Fibroblast of lung (primary cell): ENCODE measurements around the gene HUNK. TPM values are rescaled to one million over a fixed set of nuclear protein-coding genes. Genes with fewer than 3 reads are reported as not detected.

ENCODE experiments used
- DNase-seq, 2 donors: peaks; one replicate each; pipeline versions ENCODE4 v3.0.0 to v3.0.0-alpha.2; 2010; ENCODE audit warnings: low read depth in 2 of 2
- H2AFZ ChIP-seq: 2 replicates; pipeline ENCODE4 v1.5.1; 2012; ENCODE audit warnings: low read length, control low read depth, inconsistent platforms
- H3K27ac ChIP-seq: 2 replicates; pipeline ENCODE4 v1.5.1; 2011; ENCODE audit warnings: low read length, control low read depth; ENCODE audit not compliant: insufficient read depth
- H3K27me3 ChIP-seq: 2 replicates; pipeline ENCODE4 v1.5.1; 2011; ENCODE audit warnings: mild to moderate bottlenecking, low read length; ENCODE audit not compliant: control insufficient read depth, insufficient read depth
- H3K36me3 ChIP-seq: 2 replicates; pipeline ENCODE4 v1.5.1; 2011; ENCODE audit warnings: low read length; ENCODE audit not compliant: control insufficient read depth, insufficient read depth
- H3K4me1 ChIP-seq: 2 replicates; pipeline ENCODE4 v1.5.1; 2011; ENCODE audit warnings: low read length; ENCODE audit not compliant: control insufficient read depth, insufficient read depth; ENCODE audit errors: extremely low read depth
- H3K4me2 ChIP-seq: 2 replicates; pipeline ENCODE4 v1.5.1; 2011; ENCODE audit warnings: low read length, control low read depth; ENCODE audit not compliant: insufficient read depth; ENCODE audit errors: extremely low read depth
- H3K4me3 ChIP-seq, 4 experiments: fragments of 200-600 bp in 1 of 4; sonication (generic) in 1 of 4; replicated peaks in 1 of 4; 2 replicates each; pipeline ENCODE4 v1.5.1; 2011 to 2016; ENCODE audit warnings: low read length in 4 of 4, low read depth in 3 of 4, mild to moderate bottlenecking in 3 of 4, control low read depth in 2 of 4, inconsistent platforms in 1 of 4, mixed read lengths in 1 of 4; ENCODE audit not compliant: insufficient read depth in 1 of 4; ENCODE audit errors: control extremely low read depth in 1 of 4
- H3K79me2 ChIP-seq: 2 replicates; pipeline ENCODE4 v1.5.1; 2012; ENCODE audit warnings: mild to moderate bottlenecking, low read length, inconsistent platforms; ENCODE audit not compliant: control insufficient read depth, insufficient read depth
- H3K9ac ChIP-seq: 2 replicates; pipeline ENCODE4 v1.5.1; 2011; ENCODE audit warnings: mild to moderate bottlenecking, low read length, control low read depth; ENCODE audit not compliant: insufficient read depth
- H3K9me3 ChIP-seq: 2 replicates; pipeline ENCODE4 v1.5.1; 2012; ENCODE audit warnings: low read depth, low read length; ENCODE audit not compliant: control insufficient read depth, insufficient read depth
- H4K20me1 ChIP-seq: 2 replicates; pipeline ENCODE4 v1.5.1; 2011; ENCODE audit warnings: low read length; ENCODE audit not compliant: control insufficient read depth, insufficient read depth; ENCODE audit errors: extremely low read depth
- EZH2 ChIP-seq: IDR thresholded peaks from 2 replicates; pipeline ENCODE4 v1.5.1; 2012; ENCODE audit warnings: low read length, control low read depth, mild to moderate bottlenecking; ENCODE audit errors: missing control alignments
- polyA plus RNA-seq, 2 donors: library from polyadenylated mRNA; depleted of rRNA in 1 of 2; stranded (reverse) in 1 of 2; unstranded in 1 of 2; fragments of >200 nt; gene quantifications; 2 replicates each; pipeline ENCODE4 v1.2.1, GENCODE V29; 2011 to 2012; ENCODE audit warnings: missing spikeins in 1 of 2
- total RNA-seq: library from RNA; depleted of rRNA; stranded (reverse); fragments of >200 nt; gene quantifications from 2 replicates; pipeline ENCODE4 v1.2.1, GENCODE V29; 2014
- TF ChIP-seq, protein P1 (sequence below), 2 donors: IDR thresholded peaks in 1 of 2; conservative IDR thresholded peaks in 1 of 2; 1 replicate in 1 of 2; 2 replicates in 1 of 2; pipeline ENCODE4 v1.5.1; 2011 to 2012; ENCODE audit warnings: low read length in 2 of 2, control low read depth in 1 of 2, inconsistent platforms in 1 of 2, low read depth in 1 of 2, mild to moderate bottlenecking in 1 of 2

HUNK gene
- total and polyA plus RNA-seq, 2 donors (not counting 1 experiment from before 2014, with no cell fraction given), result 0.09 to 0.33 TPM

- no peaks in the 10 kb centered on the region for H3K4me1 ChIP-seq
These were observed 100.7 kb downstream of the HUNK start for GRCh38 chr21:31973402-31973944.

DNA sequence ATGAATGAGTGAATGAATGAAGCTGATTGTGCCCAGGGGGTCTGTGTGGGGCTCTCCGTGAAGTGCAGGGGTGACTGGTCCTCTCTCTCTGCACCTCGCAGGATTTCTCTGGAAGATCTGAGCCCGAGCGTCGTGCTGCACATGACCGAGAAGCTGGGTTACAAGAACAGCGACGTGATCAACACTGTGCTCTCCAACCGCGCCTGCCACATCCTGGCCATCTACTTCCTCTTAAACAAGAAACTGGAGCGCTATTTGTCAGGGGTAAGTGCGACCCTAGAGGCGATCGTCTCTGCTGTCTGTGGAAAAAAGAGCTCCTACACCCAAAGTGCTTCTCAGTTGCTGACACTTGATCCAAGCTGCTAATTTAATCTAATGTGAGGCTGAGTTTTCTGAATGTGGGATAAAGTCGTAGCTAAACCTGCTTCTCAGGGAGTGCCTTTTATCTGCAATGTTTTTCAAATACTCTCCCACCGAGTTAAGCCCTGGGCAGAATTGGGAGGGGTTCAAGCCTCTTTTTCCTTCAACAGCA, 101.7 kb downstream of the HUNK start:
- Histone ChIP-seq H3K4me1 (no peaks in the 10 kb centered on the region), H3K4me2 (no peak overlapping the region), H3K9ac (no peak overlapping the region), H4K20me1 (no peaks in the 10 kb centered on the region), H2AFZ (no peak overlapping the region), H3K4me3 (no peak overlapping the region), H3K36me3 (no peaks in the 10 kb centered on the region), H3K79me2 (no peaks in the 10 kb centered on the region), H3K27ac (no peak overlapping the region), H3K27me3 (no peaks in the 10 kb centered on the region), H3K9me3 (no peaks in the 10 kb centered on the region)
- DNase-seq, result no peak
- TF ChIP-seq, protein P1, sequence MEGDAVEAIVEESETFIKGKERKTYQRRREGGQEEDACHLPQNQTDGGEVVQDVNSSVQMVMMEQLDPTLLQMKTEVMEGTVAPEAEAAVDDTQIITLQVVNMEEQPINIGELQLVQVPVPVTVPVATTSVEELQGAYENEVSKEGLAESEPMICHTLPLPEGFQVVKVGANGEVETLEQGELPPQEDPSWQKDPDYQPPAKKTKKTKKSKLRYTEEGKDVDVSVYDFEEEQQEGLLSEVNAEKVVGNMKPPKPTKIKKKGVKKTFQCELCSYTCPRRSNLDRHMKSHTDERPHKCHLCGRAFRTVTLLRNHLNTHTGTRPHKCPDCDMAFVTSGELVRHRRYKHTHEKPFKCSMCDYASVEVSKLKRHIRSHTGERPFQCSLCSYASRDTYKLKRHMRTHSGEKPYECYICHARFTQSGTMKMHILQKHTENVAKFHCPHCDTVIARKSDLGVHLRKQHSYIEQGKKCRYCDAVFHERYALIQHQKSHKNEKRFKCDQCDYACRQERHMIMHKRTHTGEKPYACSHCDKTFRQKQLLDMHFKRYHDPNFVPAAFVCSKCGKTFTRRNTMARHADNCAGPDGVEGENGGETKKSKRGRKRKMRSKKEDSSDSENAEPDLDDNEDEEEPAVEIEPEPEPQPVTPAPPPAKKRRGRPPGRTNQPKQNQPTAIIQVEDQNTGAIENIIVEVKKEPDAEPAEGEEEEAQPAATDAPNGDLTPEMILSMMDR (conservative IDR thresholded peaks at IDR 0.05 in 1 of 2, IDR thresholded peaks at IDR 0.05 in 1 of 2; ENCODE audit: low read depth in 1 of 2, low read length in 2 of 2), result no peak
- TF ChIP-seq EZH2, result no peak

More at GRCh38 chr21:31973402-31973944, 100.7 kb downstream of the HUNK start:
- Histone ChIP-seq H3K27ac (no peak overlapping the region), H4K20me1 (no peaks in the 10 kb centered on the region), H2AFZ (no peak overlapping the region), H3K4me3 (no peak overlapping the region), H3K9me3 (no peaks in the 10 kb centered on the region), H3K79me2 (no peaks in the 10 kb centered on the region), H3K27me3 (no peaks in the 10 kb centered on the region), H3K36me3 (no peaks in the 10 kb centered on the region), H3K4me2 (no peak overlapping the region), H3K9ac (no peak overlapping the region)
- no peak for DNase-seq
- TF ChIP-seq, protein P1 (conservative IDR thresholded peaks at IDR 0.05 in 1 of 2, IDR thresholded peaks at IDR 0.05 in 1 of 2; ENCODE audit: low read depth in 1 of 2, low read length in 2 of 2), result no peak
- no peak for TF ChIP-seq EZH2

DNA sequence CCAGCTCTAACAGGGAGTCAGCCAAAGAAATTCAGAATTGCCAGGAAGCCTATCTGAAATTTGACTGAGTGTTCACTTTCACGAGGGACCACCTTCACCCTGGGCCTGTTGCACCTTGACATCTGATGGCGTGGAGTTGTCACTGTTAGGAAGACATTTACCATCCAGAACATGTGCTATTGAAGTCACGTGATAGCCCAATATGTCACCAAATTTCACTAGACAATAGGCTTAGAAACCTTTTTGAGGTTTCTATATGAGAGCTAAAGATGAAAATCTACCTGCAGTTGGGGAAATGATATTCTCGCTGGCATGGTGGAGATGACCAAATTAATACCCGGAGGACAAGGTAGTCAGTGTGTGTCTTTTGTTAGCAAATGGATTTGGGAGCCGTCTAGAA, 102.7 kb downstream of the HUNK start:
- no peaks in the 10 kb centered on the region for H3K36me3 ChIP-seq
- H3K4me2 ChIP-seq, result no peak overlapping the region
- H3K9ac ChIP-seq, result no peak overlapping the region
- H3K4me1 ChIP-seq, result no peaks in the 10 kb centered on the region
- H2AFZ ChIP-seq, result no peak overlapping the region
- H3K27me3 ChIP-seq, result no peaks in the 10 kb centered on the region
- no peaks in the 10 kb centered on the region for H4K20me1 ChIP-seq
- no peak overlapping the region for H3K27ac ChIP-seq
- no peaks in the 10 kb centered on the region for H3K79me2 ChIP-seq
- no peaks in the 10 kb centered on the region for H3K9me3 ChIP-seq
- DNase-seq, result no peak
- H3K4me3 ChIP-seq, result no peak overlapping the region
- TF ChIP-seq EZH2, result no peak
- TF ChIP-seq, protein P1 (conservative IDR thresholded peaks at IDR 0.05 in 1 of 2, IDR thresholded peaks at IDR 0.05 in 1 of 2; ENCODE audit: low read depth in 1 of 2, low read length in 2 of 2), result no peak
